Glomerular visceral epithelial cell (primary cell): ENCODE measurements around the gene ZWILCH.
"Not testable (repeated sequence)": the region's sequence is repeated elsewhere in the genome, so short reads cannot be mapped to it uniquely, and the experiment has no call there.

Source experiments
- DNase-seq: peaks from one replicate; pipeline ENCODE4 v3.0.0-alpha.2; 2016; ENCODE audit errors: extremely low spot score

Gene ZWILCH

DNA sequence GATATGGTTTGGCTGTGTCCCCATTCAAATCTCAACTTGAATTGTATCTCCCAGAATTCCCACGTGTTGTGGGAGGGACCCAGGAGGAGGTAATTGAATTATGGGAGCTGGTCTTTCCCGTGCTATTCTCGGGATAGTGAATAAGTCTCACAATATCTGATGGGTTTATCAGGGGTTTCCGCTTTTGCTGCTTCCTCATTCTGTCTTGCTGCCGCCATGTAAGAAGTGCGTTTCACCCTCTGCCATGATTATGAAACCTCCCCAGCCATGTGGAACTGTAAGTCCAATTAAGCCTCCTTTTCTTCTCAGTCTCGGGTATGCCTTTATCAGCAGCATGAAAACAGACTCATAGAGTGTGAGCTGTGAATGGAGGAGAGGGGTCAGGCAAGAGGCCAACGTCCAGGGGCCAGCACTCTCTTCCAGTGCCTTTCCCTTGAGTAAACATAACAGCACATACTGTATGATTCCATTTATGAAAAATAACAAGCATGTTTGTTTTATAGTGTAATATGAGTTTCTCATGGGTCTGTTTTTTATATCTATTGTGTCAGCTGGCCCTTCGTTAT is 76.9 kb downstream of the ZWILCH start:
- DNase-seq: no peak

DNA sequence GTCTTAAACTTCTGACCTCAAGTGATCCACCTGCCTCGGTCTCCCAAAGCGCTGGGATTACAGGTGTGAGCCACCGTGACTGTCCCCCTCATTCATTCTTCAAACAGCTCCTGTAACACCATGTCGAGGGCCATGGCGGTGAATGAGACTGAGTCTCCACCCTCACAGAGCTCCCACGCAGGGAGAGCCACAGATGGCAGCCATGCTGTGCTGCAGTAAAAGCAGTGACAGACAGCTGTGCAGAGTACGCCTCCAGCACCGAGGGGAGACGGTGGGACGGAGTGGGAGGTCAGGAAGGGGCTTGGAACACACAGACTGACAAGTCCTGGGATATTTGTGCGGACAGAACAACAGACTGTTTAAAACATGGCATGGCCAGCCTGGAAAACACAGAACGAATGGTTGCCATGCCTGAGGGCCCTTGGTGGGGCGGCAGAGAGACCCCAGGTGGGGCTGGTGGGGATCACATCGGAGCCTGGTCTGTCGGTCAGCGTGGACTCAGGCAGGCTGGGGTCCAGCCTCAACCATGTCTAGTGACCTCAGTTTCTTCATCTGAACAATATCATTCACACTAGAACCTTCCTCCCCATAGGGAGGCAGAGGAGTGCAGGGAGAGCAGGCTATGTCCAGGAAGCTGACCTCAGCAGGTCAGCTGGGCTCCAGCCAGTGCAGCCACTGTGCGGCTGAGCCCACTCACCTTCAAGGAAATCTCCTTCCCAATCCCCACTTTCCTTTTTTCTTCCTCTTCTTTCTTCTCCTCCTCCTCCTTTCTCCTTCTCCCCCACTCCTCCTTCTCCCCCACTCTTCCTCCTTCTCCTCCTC is 81.2 kb downstream of the ZWILCH start:
- DNase-seq: no peak

DNA sequence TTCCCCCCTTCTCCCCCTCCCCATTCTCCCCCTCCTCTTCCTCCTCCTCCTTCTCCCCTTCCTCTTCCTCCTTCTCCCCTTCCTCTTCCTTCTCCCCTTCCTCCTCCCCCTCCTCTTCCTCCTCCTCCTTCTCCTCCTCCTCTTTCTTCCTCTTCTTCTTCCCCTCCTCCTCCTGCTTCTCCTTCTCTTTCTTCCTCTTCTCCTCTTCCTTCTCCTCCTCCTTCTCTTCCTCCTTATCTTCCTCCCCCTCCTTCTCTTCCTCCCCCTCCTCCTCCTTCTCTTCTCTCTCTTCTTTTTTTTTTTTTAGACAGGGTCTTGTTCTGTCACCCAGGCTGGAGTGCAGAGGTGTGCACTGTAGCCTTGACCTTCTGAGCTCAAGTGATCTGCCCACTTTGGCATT is 81.9 kb downstream of the ZWILCH start:
- no peak for DNase-seq

DNA sequence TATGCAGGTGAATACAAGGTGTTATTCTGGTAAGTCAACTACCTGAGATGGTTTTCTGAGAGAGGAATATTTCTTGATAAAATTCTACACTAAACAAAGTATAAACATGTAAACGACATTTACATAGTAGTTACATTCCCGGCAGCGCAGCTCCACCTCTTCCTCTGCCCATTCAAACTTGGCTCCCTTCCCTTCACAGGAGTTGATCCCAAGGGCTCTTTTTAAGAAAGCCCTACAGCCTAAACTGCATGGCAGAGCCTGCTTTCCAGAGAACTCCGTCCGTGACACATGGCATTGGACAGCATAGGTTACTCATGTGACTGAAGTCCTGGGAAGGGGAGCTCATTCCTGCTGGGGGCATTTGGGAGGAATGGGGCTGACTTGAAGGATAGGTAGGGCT is 82.6 kb downstream of the ZWILCH start:
- DNase-seq: no peak

DNA sequence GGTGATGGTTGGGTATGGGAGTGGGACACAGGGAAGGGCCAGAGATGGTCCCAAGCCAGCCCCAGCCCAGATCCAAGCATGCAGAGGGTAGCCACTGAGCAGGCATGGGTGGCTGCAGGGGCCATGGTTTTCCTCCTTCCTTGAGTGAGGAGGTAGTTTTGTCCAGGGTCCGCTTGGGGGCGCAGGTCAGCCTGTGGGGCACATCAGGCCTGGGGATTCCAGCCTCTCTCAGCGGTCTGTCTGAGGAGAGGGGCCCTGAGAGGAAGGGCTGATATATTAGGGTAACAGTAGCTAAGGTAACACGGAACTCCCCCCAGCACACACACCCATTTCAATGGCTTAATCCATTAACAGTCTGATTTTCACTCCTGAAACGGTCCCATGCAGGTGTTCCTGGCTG is 83.4 kb downstream of the ZWILCH start:
- DNase-seq: no peak

DNA sequence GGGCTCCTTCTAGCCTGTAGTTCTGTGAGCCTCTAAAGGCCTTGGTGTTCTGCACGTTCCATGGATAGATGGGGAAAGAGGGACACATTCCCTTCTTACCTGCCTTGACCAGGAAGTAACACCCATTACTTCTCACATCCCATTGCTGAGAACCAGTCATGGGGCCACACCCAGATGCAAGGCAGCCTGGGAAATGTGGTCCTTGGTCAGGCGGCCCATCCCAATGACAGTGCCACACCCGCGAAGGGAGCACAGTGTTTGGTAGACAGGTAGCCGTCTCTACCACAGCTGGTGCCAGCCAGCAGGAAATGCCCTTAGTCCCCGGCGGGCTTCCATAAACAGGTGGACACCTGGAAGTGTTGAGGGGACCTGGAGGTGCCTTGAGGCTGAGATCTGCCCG is 83.8 kb downstream of the ZWILCH start:
- no peak for DNase-seq

DNA sequence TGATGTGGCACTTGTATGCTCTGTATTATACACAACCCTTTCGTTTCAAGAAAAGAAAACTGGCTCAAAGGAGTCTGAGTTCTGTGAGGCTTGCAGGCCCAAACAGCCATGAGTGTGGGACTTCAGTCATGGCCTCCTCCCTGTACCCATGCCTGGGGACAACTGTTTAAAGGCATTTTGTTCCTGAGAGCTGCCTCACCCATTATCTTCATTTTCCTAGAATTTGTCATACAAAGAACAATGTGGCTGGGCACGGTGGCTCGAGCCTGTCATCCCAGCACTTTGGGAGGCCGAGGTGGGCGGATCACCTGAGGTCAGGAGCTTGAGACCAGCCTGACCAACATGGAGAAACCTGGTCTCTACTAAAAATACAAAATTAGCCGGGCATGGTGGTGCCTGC is 84.3 kb downstream of the ZWILCH start:
- not testable (repeated sequence) for DNase-seq

DNA sequence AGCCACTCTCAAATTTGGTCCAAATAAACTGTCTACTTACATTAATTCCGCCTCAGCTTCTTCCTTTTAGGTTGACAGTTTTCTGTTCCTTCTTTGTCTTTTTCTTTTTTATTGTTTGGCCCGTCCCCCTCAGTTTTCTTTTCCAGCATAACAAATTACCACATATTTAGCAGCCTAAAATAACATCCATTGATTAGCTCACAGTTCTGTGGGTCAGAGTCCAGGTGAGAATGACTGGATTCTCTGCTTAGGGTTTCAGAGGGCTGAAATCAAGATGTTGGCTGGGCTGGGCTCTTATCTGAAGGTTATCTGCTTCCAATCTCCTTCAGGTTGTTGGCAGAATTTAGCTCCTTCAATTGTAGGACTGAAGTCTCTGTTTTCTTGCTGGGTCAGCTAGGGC is 85.3 kb downstream of the ZWILCH start:
- DNase-seq: no peak

DNA sequence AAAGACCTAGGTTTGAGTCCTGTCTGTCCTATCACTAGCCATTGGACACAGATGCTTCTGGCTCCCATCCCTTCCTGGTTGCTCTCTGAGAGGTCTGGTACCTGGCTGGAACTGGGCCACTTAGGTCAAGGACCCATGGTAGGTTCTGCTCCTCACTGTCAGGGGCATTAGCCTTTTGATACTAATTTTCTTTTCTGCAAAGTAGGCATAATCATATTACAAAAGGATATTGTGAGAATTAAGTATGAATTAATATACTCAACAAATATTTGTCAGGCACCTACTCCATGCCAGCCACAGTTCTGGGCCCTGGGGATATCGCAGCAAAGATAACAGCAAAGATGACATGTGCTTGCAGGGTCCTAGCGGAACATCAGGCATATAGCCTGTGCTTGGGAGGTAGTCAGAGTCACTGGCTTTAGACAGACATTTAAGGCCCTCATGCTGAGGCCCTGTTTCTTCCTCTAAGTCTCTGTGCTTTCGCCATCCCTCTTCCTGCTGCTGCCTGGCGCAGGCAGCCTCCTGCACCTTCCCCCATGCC is 86.3 kb downstream of the ZWILCH start:
- DNase-seq: no peak

DNA sequence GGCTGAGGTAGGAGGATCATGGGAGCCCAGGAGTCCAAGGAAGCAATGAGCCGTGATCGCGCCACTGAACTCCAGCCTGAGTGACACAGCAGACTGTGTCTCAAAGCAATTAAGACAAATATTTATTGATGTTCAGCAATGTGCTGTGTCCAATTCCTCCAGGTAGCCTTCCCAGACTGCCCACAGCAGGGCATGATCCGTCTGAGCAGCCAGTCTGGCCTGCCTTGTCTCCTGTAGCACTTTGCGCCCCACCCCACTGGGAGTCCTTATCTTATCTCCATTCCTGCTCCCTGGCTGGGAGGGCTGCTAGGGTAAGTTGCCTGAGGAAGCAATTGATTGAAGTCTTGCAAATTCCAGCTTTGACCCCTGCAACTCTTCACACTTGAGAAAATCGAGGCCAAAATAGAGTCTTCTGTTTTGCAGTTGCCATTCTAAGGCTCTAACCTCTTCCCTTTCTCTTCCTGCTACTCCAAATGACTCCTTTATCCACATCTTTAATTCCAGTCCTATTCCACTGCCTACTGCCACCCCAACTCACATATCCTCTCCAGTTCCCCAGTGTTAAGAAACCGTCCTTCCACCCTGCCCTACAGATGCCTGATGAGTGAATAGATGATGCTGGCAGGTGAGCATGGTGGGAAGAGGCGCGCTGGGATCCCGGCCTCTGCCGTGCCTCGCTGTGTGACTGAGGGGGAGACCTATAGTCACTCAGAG is 87.5 kb downstream of the ZWILCH start:
- no peak for DNase-seq

DNA sequence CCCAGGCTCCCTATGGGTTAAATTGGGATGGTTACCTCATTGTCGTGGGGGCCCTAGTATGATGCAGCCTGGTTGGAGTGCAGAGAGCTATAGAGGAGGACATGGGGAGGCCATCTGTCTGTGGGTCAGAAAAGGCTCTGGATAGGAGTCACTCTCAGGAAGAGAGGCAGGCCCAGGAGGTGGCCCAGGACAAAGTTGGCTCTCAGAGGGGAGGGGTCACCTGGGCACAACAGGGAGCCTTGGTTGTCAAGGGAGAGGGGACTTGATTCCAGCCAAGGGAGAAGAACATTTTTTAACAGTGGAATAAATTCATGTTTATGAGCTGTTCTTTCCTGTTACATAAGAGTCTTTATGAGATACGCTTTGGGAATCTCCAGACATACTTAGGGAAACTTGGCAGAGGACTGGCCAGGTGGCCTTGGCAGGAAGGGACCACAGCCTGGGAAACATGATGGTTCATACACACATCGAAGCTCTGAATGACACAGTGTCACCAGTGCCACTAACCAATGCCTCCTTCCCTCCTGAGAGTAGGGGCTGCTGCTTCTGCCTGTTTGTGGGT is 88.2 kb downstream of the ZWILCH start:
- no peak for DNase-seq

DNA sequence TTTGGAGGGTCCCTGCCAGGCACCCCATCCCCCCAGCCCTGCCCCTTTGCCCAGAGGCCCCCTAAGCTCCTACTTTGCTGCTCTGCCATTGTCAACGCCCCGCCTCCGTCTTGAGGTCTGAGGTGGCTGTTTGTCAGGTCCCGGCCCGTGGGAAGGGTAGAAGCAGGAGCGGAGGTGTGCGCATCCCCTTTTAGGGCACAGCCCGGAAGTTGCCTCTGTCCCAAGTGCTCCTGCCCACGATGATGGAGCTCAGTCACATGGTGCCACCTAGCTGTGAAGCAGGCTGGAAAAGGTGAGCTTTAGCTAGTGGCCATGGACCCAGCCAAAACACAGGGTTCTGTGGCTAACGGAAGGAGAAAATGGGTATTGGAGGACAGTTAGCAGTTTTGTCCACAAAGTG is 89.2 kb downstream of the ZWILCH start:
- DNase-seq: no peak

DNA sequence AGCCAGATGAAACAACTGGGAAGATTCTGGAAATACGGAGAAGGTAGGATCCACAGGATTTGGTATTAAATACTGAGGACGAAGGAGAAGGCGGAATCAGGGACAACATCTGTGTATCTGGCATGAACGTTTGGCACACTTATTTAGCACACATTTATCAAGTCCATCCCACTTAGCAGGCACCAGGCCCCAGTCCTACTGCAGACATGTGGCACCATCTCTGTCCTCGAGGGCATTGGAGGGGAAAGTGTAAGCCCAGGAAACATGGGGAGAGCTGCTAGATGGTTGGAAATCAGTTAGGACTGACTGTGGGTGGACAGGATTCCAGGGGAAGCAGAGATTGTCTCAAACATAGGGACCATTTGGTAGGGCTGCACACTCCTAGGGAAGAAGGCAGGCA is 89.7 kb downstream of the ZWILCH start:
- DNase-seq: no peak

DNA sequence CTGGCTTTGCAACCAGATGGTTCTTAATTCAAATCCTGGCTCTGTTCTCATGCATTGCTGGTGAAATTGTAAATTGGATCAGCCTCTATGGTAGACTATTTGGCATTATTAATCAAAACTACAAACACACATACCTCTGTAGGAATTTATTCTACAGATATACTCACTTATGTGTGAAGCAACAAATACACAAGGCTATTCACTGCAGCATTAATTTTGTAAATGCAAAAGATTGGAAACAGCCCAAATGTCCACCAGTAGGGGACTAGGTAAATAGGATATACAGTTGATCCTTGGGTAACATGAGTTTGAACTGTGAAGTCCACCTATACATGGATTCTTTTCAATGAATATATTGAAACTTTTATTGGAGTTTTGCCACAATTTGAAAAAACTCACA is 90.2 kb downstream of the ZWILCH start:
- DNase-seq: no peak

DNA sequence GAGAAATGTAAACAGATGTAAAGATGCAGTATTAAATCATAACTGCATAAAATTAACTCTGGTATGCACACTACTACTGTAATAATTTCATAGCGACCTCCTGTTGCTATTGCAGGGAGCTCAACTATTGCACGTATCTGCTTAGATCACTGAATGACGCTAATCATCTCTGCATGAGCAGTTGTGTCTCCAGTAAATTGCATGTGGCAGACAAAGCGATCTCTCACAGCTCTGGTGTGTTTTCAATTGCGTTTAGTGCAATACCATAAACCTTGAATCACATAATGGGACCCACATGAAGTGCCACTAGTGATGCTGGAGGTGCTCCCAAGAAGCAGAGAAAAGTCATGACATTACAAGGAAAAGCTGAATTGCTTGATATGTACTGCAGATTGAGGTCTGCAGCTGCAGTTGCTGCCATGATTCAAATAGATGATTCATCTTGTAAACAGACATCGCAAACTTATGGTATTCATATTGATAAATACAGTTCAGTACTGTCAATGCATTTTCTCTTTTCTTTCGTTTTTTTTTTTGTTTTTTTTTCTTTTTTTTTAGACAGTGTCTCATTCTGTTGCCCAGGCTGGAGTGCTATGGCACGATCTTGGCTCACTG is 90.9 kb downstream of the ZWILCH start:
- no peak for DNase-seq

DNA sequence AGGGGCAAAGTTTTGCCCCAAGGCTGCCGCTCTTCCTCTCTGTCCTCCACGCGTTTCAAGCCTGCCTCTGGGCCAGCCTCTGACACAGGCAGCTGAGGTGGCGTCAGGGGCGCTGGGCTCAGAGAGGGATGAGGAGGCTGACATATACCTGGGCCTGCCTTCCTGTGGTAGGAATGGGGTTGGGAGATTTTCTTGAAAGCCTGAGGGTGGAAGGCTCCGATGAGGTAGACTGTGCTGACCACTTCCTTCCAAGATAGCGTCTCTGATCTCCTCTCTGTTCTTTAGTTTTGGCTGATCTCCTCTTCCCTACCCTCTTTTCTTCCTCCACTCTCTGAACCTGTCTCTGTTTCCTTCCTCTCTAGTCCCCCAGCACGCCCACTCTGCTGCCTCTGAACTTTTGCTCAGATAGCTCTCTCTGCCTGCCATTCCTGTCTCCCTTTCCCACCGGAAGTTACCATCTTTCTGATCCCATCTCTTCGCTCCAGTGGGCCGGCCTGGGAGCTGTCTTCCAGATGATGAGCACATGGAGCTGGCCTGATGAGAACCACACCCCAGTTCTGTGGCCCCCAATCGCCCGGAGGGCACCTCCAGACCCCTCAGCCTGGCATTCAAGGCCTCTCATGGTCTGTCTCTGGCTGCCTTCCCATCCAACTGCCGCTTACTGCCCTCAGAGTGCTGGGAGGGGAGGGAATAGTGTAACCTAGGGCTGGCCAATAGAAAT is 93.1 kb downstream of the ZWILCH start:
- DNase-seq: no peak
